GM23338 (cell line): ENCODE results near the gene VWA3B. TPM values are rescaled to one million over a fixed set of nuclear protein-coding genes. Genes with fewer than 3 reads are reported as not detected.

ENCODE experiments used
- ATAC-seq: fragments of 200-7000 bp; cut with Tn5 transposase; 3 replicates; pipeline ENCODE4 v1.9.1; 2020
- DNase-seq: peaks from one replicate; pipeline ENCODE4 v3.0.0-alpha.2; 2015; ENCODE audit warnings: low spot score
- H2AFZ ChIP-seq: fragments of 200-600 bp; sonication (generic); 2 replicates; pipeline ENCODE4 v1.8.0; 2016; ENCODE audit warnings: antibody characterized with exemption, mild to moderate bottlenecking, moderate library complexity
- H3F3A ChIP-seq: fragments of 200-600 bp; sonication (generic); replicated peaks from 2 replicates; pipeline ENCODE4 v1.8.0; 2017; ENCODE audit warnings: antibody characterized with exemption, mixed run types, low read depth
- H3K27ac ChIP-seq: fragments of 200-600 bp; sonication (generic); 2 replicates; pipeline ENCODE4 v1.6.1; 2016; ENCODE audit warnings: low read depth
- H3K27me3 ChIP-seq: fragments of 200-600 bp; sonication (generic); 2 replicates; pipeline ENCODE4 v1.8.0; 2016; ENCODE audit warnings: mild to moderate bottlenecking, mixed run types, moderate library complexity; ENCODE audit not compliant: insufficient read depth
- H3K36me3 ChIP-seq: fragments of 200-600 bp; sonication (generic); 2 replicates; pipeline ENCODE4 v1.8.0; 2016; ENCODE audit warnings: mild to moderate bottlenecking; ENCODE audit not compliant: insufficient read depth
- H3K4me1 ChIP-seq: fragments of 200-600 bp; sonication (generic); 2 replicates; pipeline ENCODE4 v1.8.0; 2016; ENCODE audit warnings: mild to moderate bottlenecking, moderate library complexity; ENCODE audit not compliant: insufficient read depth
- H3K4me2 ChIP-seq: fragments of 200-600 bp; sonication (generic); 2 replicates; pipeline ENCODE4 v1.7.1; 2017; ENCODE audit warnings: mixed run types
- H3K4me3 ChIP-seq: fragments of 200-600 bp; sonication (generic); 2 replicates; pipeline ENCODE4 v1.6.1; 2016; ENCODE audit warnings: mixed run types
- H3K79me2 ChIP-seq: fragments of 200-600 bp; sonication (generic); replicated peaks from 2 replicates; pipeline ENCODE4 v1.8.0; 2017; ENCODE audit warnings: mild to moderate bottlenecking; ENCODE audit not compliant: insufficient read depth
- H3K9me2 ChIP-seq: fragments of 200-600 bp; sonication (generic); 2 replicates; pipeline ENCODE4 v1.8.0; 2017; ENCODE audit not compliant: insufficient read depth
- H4K20me1 ChIP-seq: fragments of 200-600 bp; sonication (generic); replicated peaks from 2 replicates; pipeline ENCODE4 v1.8.0; 2017; ENCODE audit warnings: mild to moderate bottlenecking; ENCODE audit not compliant: insufficient read depth
- H3K27ac Mint-ChIP-seq: 2 replicates; pipeline ENCODE4 v1.8.0; 2020; ENCODE audit warnings: inconsistent platforms, mild to moderate bottlenecking, moderate library complexity, mixed read lengths
- H3K27me3 Mint-ChIP-seq: 3 replicates; pipeline ENCODE4 v1.8.0; 2022; ENCODE audit warnings: low read depth, mild to moderate bottlenecking, moderate library complexity, mixed read lengths, inconsistent platforms; ENCODE audit not compliant: insufficient read depth, poor library complexity
- H3K36me3 Mint-ChIP-seq: 3 replicates; pipeline ENCODE4 v1.8.0; 2021; ENCODE audit warnings: low read depth, mild to moderate bottlenecking, inconsistent platforms, moderate library complexity, mixed read lengths
- H3K4me1 Mint-ChIP-seq: 3 replicates; pipeline ENCODE4 v1.8.0; 2020; ENCODE audit warnings: mild to moderate bottlenecking, inconsistent platforms, mixed read lengths
- H3K4me3 Mint-ChIP-seq: 3 replicates; pipeline ENCODE4 v1.8.0; 2021; ENCODE audit warnings: moderate library complexity, mild to moderate bottlenecking, inconsistent platforms, mixed read lengths
- H3K9me3 Mint-ChIP-seq: 3 replicates; pipeline ENCODE4 v1.8.0; 2020; ENCODE audit warnings: moderate library complexity, mild to moderate bottlenecking, inconsistent platforms, mixed read lengths
- CREB1 ChIP-seq: fragments of 250-450 bp; sonication (Bioruptor Pico); IDR thresholded peaks from 2 replicates; pipeline ENCODE4 v1.5.0; 2020; ENCODE audit warnings: low read depth, mild to moderate bottlenecking, moderate library complexity
- CTCF ChIP-seq, 2 experiments: fragments of 200-600 bp in 1 of 2; sonication (generic) in 1 of 2; conservative IDR thresholded peaks; 2 replicates each; pipeline versions ENCODE4 v1.5.1 to v1.6.1; 2016 to 2017; ENCODE audit warnings: antibody characterized with exemption in 2 of 2, low read depth in 2 of 2, mild to moderate bottlenecking in 2 of 2, moderate library complexity in 1 of 2
- ETS1 ChIP-seq: IDR thresholded peaks from 2 replicates; pipeline ENCODE4 v1.6.1; 2016; ENCODE audit warnings: antibody characterized with exemption
- EZH2 ChIP-seq: fragments of 200-600 bp; sonication (generic); IDR thresholded peaks from one replicate; pipeline ENCODE4 v1.8.0; 2017; ENCODE audit warnings: antibody characterized with exemption, mild to moderate bottlenecking, low read depth; ENCODE audit not compliant: unreplicated experiment
- EZH2phosphoT487 ChIP-seq: fragments of 200-600 bp; sonication (generic); IDR thresholded peaks from one replicate; pipeline ENCODE4 v1.8.1; 2018; ENCODE audit warnings: antibody characterized with exemption; ENCODE audit not compliant: unreplicated experiment
- JUNB ChIP-seq: IDR thresholded peaks from one replicate; pipeline ENCODE4 v1.6.1; 2016; ENCODE audit warnings: antibody characterized with exemption; ENCODE audit not compliant: unreplicated experiment
- NANOG ChIP-seq: IDR thresholded peaks from 2 replicates; pipeline ENCODE4 v1.6.1; 2016; ENCODE audit warnings: antibody characterized with exemption, borderline replicate concordance
- POLR2AphosphoS5 ChIP-seq: IDR thresholded peaks from 2 replicates; pipeline ENCODE4 v1.6.1; 2016; ENCODE audit warnings: antibody characterized with exemption, low read depth
- STAT1 ChIP-seq: IDR thresholded peaks from one replicate; pipeline ENCODE4 v1.6.1; 2016; ENCODE audit warnings: antibody characterized with exemption; ENCODE audit not compliant: unreplicated experiment
- ZNF114 ChIP-seq: fragments of 250-450 bp; sonication (Bioruptor Pico); IDR thresholded peaks from 2 replicates; pipeline ENCODE4 v1.5.0; 2020; ENCODE audit warnings: mild to moderate bottlenecking, moderate library complexity
- ZNF331 ChIP-seq: fragments of 250-450 bp; sonication (Bioruptor Pico); IDR thresholded peaks from 2 replicates; pipeline ENCODE4 v1.5.0; 2020; ENCODE audit warnings: low read depth, mild to moderate bottlenecking, moderate library complexity
- polyA plus RNA-seq: library from polyadenylated mRNA; unstranded; fragments of >200 nt; fragmentation: Nextera tagmentation; extraction: Ambion mirVana; gene quantifications from 2 replicates; pipeline ENCODE4 v1.2.1, GENCODE V29; 2016
- total RNA-seq: library from RNA; depleted of rRNA; stranded (reverse); fragments of >200 nt; shearing (Covaris generic); gene quantifications from 2 replicates; pipeline ENCODE4 v1.2.3, GENCODE V29; 2014
- TF ChIP-seq, protein P1 (sequence below): fragments of 250-450 bp; sonication (Bioruptor Pico); IDR thresholded peaks from 2 replicates; pipeline ENCODE4 v1.5.0; 2020; ENCODE audit warnings: mild to moderate bottlenecking, moderate library complexity
- TF ChIP-seq, protein P2 (sequence below): IDR thresholded peaks from one replicate; pipeline ENCODE4 v1.6.1; 2018; ENCODE audit warnings: antibody characterized with exemption; ENCODE audit not compliant: unreplicated experiment

The VWA3B gene
- total and polyA plus RNA-seq, 2 experiments from 2014 or later = not detected

GRCh38 chr2:98308532-98308931 lies 221.6 kb downstream of the VWA3B start:
- Histone ChIP-seq H2AFZ (no peak overlapping the region), H3K4me2 (no peak overlapping the region), H3K4me1 (no peaks in the 10 kb centered on the region), H3K27me3 (no peaks in the 10 kb centered on the region), H3K4me3 (no peak overlapping the region), H3K36me3 (no peaks in the 10 kb centered on the region), H3F3A (no peaks in the 10 kb centered on the region), H4K20me1 (no peaks in the 10 kb centered on the region; the same call in 1 of the 2 replicates), H3K79me2 (no peaks in the 10 kb centered on the region), H3K9me2 (0 out of 2 replicates have a peak, but pooled peaks cover 7% of the 10 kb centered on the region), H3K27ac (no peak overlapping the region)
- no peak for TF ChIP-seq CTCF (conservative IDR thresholded peaks at IDR 0.05; ENCODE audit: low read depth in 2 of 2)
- TF ChIP-seq, protein P1, sequence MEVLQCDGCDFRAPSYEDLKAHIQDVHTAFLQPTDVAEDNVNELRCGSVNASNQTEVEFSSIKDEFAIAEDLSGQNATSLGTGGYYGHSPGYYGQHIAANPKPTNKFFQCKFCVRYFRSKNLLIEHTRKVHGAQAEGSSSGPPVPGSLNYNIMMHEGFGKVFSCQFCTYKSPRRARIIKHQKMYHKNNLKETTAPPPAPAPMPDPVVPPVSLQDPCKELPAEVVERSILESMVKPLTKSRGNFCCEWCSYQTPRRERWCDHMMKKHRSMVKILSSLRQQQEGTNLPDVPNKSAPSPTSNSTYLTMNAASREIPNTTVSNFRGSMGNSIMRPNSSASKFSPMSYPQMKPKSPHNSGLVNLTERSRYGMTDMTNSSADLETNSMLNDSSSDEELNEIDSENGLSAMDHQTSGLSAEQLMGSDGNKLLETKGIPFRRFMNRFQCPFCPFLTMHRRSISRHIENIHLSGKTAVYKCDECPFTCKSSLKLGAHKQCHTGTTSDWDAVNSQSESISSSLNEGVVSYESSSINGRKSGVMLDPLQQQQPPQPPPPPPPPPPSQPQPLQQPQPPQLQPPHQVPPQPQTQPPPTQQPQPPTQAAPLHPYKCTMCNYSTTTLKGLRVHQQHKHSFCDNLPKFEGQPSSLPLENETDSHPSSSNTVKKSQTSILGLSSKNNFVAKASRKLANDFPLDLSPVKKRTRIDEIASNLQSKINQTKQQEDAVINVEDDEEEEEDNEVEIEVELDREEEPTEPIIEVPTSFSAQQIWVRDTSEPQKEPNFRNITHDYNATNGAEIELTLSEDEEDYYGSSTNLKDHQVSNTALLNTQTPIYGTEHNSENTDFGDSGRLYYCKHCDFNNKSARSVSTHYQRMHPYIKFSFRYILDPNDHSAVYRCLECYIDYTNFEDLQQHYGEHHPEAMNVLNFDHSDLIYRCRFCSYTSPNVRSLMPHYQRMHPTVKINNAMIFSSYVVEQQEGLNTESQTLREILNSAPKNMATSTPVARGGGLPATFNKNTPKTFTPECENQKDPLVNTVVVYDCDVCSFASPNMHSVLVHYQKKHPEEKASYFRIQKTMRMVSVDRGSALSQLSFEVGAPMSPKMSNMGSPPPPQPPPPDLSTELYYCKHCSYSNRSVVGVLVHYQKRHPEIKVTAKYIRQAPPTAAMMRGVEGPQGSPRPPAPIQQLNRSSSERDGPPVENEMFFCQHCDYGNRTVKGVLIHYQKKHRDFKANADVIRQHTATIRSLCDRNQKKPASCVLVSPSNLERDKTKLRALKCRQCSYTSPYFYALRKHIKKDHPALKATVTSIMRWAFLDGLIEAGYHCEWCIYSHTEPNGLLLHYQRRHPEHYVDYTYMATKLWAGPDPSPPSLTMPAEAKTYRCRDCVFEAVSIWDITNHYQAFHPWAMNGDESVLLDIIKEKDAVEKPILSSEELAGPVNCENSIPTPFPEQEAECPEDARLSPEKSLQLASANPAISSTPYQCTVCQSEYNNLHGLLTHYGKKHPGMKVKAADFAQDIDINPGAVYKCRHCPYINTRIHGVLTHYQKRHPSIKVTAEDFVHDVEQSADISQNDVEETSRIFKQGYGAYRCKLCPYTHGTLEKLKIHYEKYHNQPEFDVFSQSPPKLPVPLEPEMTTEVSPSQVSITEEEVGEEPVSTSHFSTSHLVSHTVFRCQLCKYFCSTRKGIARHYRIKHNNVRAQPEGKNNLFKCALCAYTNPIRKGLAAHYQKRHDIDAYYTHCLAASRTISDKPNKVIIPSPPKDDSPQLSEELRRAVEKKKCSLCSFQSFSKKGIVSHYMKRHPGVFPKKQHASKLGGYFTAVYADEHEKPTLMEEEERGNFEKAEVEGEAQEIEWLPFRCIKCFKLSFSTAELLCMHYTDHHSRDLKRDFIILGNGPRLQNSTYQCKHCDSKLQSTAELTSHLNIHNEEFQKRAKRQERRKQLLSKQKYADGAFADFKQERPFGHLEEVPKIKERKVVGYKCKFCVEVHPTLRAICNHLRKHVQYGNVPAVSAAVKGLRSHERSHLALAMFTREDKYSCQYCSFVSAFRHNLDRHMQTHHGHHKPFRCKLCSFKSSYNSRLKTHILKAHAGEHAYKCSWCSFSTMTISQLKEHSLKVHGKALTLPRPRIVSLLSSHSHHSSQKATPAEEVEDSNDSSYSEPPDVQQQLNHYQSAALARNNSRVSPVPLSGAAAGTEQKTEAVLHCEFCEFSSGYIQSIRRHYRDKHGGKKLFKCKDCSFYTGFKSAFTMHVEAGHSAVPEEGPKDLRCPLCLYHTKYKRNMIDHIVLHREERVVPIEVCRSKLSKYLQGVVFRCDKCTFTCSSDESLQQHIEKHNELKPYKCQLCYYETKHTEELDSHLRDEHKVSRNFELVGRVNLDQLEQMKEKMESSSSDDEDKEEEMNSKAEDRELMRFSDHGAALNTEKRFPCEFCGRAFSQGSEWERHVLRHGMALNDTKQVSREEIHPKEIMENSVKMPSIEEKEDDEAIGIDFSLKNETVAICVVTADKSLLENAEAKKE (CRISPR knock-in tag) = no peak
- TF ChIP-seq ZNF114 (CRISPR knock-in tag) = no peak
- no peak for TF ChIP-seq JUNB
- TF ChIP-seq ZNF331 = no peak
- no peak for TF ChIP-seq NANOG
- TF ChIP-seq EZH2 = no peak
- TF ChIP-seq, protein P2, sequence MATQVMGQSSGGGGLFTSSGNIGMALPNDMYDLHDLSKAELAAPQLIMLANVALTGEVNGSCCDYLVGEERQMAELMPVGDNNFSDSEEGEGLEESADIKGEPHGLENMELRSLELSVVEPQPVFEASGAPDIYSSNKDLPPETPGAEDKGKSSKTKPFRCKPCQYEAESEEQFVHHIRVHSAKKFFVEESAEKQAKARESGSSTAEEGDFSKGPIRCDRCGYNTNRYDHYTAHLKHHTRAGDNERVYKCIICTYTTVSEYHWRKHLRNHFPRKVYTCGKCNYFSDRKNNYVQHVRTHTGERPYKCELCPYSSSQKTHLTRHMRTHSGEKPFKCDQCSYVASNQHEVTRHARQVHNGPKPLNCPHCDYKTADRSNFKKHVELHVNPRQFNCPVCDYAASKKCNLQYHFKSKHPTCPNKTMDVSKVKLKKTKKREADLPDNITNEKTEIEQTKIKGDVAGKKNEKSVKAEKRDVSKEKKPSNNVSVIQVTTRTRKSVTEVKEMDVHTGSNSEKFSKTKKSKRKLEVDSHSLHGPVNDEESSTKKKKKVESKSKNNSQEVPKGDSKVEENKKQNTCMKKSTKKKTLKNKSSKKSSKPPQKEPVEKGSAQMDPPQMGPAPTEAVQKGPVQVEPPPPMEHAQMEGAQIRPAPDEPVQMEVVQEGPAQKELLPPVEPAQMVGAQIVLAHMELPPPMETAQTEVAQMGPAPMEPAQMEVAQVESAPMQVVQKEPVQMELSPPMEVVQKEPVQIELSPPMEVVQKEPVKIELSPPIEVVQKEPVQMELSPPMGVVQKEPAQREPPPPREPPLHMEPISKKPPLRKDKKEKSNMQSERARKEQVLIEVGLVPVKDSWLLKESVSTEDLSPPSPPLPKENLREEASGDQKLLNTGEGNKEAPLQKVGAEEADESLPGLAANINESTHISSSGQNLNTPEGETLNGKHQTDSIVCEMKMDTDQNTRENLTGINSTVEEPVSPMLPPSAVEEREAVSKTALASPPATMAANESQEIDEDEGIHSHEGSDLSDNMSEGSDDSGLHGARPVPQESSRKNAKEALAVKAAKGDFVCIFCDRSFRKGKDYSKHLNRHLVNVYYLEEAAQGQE = no peak
- no peak for TF ChIP-seq EZH2phosphoT487
- no peak for TF ChIP-seq POLR2AphosphoS5
- no peak for TF ChIP-seq STAT1
- TF ChIP-seq ETS1 = no peak
- no peak for TF ChIP-seq CREB1 (CRISPR knock-in tag)
- ATAC-seq (no peak), DNase-seq (no peak)
- H3K27me3 Mint-ChIP-seq = peaks cover 8% of the 10 kb centered on the region
- H3K27ac Mint-ChIP-seq = no peak overlapping the region
- peaks cover 3% of the 10 kb centered on the region; the same call in 2 of the 3 replicates for H3K36me3 Mint-ChIP-seq
- peaks cover 10% of the 10 kb centered on the region for H3K4me1 Mint-ChIP-seq
- no peak overlapping the region for H3K4me3 Mint-ChIP-seq
- no peaks in the 10 kb centered on the region for H3K9me3 Mint-ChIP-seq
